Retinal pigment epithelial cell (primary cell): ENCODE data around the gene EPHA8.

ENCODE experiments used
- DNase-seq: peaks from one replicate; pipeline ENCODE4 v3.0.0-alpha.2; 2010; ENCODE audit warnings: low read depth
- H3K4me3 ChIP-seq: 2 replicates; pipeline ENCODE4 v1.5.1; 2011; ENCODE audit warnings: mild to moderate bottlenecking, low read length, control low read depth, moderate library complexity
- TF ChIP-seq, protein P1 (sequence below): conservative IDR thresholded peaks from 2 replicates; pipeline ENCODE4 v1.5.1; 2011; ENCODE audit warnings: low read depth, low read length, control low read depth, inconsistent platforms

EPHA8 gene

DNA sequence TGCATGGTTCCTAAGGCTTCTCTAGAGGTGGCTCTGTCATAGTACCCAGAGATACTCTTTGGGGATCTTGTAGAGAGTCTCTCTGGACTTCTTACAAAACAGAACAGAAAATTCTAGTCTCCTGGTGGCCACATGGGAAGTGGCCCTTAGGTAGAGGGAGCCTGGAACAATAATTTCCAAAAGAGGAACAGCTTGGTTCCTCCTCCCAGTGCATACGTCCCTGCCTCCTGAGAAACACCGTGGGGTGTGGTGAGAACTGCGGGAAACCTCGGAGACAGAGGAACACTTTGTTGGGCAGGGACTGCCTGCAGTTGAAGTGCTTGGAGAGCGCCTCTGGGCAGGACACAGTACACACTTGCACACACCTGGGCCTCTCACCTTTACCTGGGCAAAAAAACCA, 38.8 kb upstream of the EPHA8 start:
- DNase-seq: no peak
- TF ChIP-seq, protein P1, sequence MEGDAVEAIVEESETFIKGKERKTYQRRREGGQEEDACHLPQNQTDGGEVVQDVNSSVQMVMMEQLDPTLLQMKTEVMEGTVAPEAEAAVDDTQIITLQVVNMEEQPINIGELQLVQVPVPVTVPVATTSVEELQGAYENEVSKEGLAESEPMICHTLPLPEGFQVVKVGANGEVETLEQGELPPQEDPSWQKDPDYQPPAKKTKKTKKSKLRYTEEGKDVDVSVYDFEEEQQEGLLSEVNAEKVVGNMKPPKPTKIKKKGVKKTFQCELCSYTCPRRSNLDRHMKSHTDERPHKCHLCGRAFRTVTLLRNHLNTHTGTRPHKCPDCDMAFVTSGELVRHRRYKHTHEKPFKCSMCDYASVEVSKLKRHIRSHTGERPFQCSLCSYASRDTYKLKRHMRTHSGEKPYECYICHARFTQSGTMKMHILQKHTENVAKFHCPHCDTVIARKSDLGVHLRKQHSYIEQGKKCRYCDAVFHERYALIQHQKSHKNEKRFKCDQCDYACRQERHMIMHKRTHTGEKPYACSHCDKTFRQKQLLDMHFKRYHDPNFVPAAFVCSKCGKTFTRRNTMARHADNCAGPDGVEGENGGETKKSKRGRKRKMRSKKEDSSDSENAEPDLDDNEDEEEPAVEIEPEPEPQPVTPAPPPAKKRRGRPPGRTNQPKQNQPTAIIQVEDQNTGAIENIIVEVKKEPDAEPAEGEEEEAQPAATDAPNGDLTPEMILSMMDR: no peak
- H3K4me3 ChIP-seq: no peak overlapping the region

DNA sequence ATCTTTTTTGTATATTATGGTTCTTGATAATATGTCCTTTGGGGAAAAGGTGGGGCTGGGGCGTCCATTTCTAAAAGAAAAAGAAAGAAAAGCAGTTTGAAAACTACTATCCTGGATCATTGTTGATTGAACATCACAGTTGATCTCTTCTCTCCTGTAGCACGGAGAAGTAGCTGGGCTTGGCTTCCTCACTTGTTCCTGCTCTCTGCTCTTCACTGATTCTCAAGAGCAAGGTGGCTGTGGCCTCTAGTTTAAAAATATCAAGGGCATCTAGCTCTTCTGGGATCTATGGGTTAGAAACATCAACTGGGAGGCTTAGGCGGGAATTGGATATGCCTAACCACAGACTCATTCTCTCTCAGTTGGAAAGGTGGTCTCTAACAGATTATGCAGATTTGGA, 38.1 kb upstream of the EPHA8 start:
- DNase-seq: no peak
- H3K4me3 ChIP-seq: no peak overlapping the region
- TF ChIP-seq, protein P1: no peak

DNA sequence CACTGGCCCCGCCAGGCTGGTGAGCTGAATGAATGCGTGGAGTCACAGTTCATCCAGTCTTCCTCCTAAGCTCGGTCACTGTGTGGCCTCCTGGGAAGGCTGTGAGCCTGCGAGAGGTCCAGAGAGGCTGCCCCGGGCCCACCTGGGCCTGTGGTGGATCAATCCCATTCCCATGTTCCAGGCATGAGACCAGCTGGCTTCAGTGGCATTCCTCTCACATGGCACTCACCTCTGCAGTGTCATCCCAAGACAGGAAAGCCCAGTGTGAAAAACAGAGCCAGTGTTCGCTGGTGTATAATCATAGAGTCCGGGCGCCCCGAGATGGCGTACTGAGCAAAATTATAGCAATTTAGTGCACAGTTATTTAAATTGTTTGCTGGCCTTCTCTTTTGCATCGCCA, 37.6 kb upstream of the EPHA8 start:
- no peak overlapping the region for H3K4me3 ChIP-seq
- no peak for DNase-seq
- TF ChIP-seq, protein P1: no peak

DNA sequence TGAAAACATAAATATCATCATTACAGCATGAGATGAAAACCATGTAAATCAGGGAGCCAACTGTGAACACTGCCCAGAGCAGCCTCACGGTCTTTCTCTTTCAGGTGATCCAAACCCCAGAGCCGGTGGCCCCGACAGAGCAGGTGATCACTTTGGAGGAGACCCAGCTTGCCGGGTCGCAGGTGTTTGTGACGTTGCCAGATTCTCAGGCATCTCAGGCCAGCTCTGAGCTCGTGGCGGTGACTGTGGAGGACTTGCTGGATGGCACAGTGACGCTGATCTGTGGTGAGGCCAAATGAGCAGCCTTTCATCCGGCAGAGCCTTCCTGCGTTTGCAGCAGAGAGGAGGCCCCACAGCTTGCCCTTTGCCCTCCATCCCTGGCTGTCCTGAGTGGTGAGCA, 37.2 kb upstream of the EPHA8 start:
- no peak overlapping the region for H3K4me3 ChIP-seq
- DNase-seq: no peak
- TF ChIP-seq, protein P1: no peak

DNA sequence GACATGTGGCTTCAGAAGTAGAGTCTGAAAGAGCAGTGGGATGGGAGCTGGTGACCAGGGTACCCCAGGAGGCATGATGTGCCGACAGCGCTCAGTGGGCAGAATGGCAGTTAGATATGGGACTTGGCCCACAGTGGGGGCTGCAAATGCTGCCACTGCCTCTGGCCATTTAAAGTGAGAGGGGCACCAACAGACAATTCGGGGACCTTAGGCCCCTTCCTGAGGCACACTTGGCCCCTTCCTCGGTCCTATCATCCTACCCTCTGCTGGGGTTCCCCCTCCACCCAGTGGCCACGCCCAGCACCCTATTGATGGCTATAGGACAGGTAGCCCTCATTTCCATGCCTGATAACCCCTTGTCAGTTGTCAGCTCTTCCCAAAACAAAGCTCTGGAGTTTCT, 36.6 kb upstream of the EPHA8 start:
- DNase-seq: no peak
- TF ChIP-seq, protein P1: no peak
- no peak overlapping the region for H3K4me3 ChIP-seq

DNA sequence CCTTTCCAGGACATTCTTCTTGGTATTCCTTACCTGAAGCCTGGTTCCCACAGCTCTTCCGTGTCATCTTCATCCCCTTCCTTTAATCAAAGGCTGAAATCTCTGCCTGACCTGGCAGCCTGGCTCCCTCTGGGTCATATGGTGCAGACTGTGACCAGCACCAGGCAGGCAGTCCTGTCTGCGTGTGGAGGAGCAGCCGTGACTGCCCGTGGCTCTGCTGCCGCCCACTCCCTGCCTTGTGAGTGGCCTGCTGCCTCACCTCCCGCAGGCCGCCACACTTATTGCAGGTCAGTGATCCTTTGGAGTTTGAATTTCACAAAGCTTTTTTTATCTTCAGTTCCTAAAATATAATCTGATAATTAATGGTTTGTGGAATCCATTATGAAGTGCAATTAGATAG, 36.2 kb upstream of the EPHA8 start:
- TF ChIP-seq, protein P1: no peak
- DNase-seq: no peak
- no peak overlapping the region for H3K4me3 ChIP-seq

DNA sequence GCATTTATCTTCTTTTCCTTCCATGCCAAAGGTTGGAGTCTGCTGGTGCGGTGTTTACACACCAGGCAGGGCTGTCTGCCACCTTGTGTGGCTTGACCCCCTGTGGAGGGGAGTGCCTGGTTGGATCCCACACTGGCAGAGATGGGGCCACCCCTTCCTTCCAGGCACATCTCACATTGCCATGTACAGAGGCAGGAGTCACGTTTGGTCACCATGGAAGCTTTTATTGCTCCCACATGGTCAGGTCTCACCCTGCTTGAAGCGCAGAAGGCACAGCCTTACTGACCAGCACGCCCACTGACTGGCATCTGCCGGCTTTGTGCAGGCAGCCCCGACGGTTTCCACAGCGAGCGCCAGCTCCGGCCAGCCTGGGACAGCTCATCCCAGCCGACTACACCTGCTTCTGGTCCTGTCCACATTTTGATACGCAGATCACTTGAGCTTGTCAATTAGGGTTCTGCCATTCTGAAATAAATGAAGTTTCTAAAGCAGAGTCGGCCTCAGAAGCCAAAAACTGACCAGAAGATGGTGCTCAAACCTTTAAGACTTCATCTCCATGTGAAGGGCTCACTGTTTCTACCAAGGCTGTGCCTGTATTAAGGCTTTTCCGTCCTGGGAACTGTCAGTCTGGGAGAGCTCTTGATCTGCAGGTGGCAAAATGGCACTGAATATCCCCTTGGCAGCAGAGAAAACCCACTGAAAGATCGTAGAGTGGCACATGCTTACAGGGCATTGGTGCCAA, 35.6 kb upstream of the EPHA8 start:
- H3K4me3 ChIP-seq: no peak overlapping the region
- TF ChIP-seq, protein P1: peak; percentile 28
- no peak for DNase-seq
